GM19328 (cell line): ENCODE measurements around the gene ABCC1.
"Not testable (repeated sequence)": the region's sequence is repeated elsewhere in the genome, so short reads cannot be mapped to it uniquely, and the experiment has no call there.

ENCODE experiments used
- ATAC-seq: cut with Tn5 transposase; IDR thresholded peaks from one replicate; pipeline ENCODE4 v1.9.1; 2021; ENCODE audit warnings: mild to moderate bottlenecking, moderate library complexity; ENCODE audit not compliant: unreplicated experiment

ABCC1 gene

DNA sequence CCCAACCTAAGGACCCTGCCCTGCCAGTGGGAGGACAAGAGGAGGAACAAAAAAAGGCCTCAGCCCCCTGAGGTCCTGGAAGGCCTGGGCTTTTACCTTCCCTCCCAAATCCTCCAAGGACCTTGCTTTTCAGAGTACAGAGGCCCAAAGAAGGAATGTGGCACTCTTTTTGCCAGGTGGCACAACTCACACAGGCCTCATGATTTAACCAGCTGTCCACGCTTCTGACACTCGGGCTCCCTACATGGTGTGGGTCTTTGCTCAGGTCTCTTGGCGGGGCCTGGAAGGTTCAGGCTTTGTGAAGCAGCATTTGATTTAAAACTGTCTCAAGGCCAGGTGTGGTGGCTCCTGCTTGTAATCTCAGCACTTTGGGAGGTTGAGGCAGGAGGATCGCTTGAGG, 153.3 kb downstream of the ABCC1 start:
- no peak for ATAC-seq

DNA sequence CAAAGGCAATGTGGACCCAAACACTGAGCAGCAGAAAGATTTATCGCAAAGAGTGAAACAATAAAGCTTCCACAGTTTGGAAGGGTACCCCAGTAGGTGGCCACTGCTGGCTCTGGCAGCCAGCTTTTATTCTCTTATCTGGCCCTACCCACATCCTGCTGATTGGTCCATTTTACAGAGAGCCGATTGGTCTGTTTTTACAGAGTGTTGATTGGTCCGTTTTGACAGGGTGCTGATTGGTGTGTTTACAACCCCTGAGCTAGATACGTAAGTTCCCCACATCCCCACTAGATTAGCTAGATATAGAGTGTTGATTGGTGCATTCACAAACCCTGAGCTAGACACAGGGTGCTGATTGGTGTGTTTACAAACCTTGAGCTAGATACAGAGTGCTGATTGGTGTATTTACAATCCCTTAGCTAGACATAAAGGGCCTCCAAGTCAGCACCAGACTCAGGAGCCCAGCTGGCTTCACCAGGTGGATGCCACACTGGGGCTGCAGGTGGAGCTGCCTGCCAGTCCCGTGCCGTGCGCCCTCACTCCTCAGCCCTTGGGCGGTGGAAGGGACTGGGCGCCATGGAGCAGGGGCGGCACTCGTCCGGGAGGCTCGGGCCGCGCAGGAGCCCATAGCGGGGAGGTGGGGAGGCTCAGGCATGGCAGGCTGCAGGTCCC, 154.9 kb downstream of the ABCC1 start:
- not testable (repeated sequence) for ATAC-seq

DNA sequence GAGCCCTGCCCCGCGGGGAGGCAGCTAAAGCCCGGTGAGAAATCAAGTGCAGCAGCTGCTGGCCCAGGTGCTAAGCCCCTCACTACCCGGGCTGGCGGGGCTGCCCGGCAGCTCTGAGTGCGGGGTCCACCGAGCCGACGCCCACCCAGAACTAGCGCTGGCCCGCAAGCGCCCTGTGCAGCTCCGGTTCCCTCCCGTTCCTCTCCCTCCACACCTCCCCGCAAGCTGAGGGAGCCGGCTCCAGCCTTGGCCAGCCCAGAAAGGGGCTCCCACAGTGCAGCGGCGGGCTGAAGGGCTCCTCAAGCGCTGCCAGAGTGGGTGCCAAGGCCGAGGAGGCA, 155.4 kb downstream of the ABCC1 start:
- ATAC-seq, result not testable (repeated sequence)

DNA sequence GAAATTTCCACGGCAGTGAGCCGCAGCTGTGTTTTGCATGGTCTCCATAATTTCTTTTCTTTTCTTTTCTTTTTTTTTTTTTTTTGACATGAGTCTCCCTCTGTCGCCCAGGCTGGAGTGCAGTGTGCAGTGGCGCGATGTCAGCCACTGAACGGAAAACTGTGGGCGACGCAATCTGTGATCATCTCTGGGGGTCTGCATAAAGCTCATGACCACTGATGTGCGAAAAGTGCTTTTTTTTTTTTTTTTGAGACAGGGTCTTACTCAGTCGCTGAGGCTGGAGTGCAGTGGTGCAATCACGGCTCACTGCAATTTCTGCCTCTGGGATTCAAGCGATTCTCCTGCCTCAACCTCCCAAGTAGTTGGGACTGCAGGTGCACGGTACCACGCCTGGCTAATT, 156.2 kb downstream of the ABCC1 start:
- ATAC-seq, result no peak

DNA sequence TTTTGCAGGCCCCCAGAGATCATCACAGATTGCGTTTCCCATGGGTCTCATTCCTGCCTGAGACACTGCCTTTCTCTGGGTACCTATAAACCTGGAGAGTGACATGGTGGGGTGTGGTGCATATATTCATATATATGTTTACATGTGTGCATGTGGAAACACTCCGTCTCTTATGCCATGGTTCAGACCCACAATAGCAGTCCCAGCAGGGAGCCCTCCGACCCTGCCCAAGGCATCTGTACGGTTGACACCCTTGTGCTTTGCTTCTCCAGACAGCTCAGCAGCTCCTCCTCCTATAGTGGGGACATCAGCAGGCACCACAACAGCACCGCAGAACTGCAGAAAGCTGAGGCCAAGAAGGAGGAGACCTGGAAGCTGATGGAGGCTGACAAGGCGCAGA, 157.1 kb downstream of the ABCC1 start:
- no peak for ATAC-seq

DNA sequence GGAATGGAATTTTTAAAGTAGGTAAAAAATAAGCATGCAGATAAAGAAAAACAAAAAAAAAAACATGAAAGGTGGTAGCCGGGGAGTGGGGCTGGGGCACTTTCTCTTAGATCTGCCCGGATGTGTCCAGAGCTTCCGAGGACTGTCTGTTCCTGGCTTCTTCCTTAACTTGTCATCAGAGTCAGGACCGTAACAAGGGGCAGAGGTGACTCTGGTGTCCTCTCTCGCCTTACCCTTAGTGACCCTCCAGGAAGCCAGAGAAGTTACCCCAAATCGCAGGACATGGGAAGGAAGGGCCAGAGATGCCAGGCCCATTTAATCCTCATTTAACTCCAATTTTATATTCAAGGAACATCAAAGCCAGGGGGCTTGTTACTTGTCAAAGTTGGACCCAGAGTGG, 158.4 kb downstream of the ABCC1 start:
- ATAC-seq, result no peak

DNA sequence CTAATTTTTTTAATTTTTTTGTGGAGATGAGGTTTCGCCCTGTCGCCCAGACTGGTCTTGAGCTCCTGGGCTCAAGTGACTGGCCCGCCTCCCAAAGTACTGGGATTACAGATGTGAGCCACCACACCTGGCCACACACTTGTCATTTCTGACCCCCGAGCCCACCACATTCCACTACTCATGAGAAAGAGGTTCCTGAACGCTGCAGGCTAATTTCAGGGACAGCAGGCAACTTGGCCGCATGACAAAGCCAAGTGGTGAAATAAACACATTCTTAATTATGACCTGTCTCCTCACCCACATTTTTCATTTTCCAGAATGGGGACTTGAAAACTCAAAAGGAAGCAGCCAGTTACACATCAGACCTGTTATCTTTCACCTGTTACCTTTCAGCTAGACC, 159.3 kb downstream of the ABCC1 start:
- ATAC-seq, result no peak

DNA sequence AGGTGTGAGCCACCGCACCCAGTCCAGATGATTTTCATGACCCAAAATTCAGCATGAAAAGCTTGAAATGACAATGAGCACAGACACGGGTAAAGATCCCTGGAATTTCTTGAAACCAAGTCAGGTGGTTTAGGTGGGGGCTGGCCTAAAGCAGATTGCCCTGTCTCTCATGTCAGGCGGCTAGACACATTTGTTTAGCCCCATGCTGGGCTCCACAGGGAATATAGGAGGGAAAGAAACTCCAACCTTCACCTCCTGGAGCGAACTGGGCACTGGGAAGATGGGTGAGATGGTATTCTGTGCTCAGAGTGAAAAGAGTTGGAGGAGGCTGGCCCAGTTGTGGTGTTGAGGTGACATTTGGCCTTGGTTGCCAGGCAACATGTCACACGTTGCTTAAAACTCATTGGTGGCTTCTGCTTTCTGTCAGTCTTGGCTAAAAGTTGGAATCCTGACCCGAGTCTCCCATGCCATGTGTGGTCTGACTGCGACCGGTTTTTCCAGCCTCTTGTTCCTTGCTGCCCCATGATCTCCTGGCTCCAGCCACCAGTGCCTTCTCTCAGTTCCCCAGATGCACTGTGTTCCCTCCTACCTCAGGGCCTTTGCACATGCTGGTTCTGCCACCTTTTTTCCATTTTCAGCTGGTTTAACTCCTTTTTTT, 160.2 kb downstream of the ABCC1 start:
- no peak for ATAC-seq

DNA sequence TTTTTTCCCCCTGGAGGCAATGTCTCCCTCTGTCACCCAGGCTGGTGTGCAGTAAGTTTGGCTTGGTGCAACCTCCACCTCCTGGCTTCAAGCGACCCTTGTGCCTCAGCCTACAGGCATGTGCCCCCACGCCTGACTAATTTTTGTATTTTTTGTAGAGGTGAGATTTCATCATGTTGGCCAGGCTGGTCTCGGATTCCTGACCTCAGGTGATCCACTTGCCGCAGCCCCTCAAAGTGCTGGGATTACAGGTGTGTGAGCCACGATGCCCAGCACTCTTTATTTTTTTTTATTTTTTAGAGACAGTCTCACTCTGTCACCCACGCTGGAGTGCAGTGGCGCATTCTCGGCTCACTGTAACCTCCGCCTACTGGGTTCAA, 160.7 kb downstream of the ABCC1 start:
- ATAC-seq, result no peak

DNA sequence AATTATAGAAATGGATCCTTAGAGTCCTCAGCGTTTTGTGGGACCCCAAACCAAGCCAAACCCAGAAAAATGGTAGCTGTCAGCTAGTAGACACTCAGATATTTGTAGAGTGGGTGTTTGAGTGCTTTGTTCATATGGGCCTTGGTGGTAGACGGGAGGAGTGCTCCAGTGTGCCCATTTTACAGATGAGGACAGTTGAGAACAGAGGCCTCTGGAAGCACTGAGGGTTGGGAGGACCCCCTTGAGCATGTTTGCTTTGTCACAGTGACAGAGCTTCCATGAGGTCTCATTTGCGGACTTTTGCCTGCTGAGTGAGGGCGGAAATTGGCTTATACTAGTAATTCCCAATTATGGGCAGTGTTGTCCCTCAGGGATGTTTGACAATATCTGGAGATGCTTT, 162.2 kb downstream of the ABCC1 start:
- ATAC-seq, result no peak

DNA sequence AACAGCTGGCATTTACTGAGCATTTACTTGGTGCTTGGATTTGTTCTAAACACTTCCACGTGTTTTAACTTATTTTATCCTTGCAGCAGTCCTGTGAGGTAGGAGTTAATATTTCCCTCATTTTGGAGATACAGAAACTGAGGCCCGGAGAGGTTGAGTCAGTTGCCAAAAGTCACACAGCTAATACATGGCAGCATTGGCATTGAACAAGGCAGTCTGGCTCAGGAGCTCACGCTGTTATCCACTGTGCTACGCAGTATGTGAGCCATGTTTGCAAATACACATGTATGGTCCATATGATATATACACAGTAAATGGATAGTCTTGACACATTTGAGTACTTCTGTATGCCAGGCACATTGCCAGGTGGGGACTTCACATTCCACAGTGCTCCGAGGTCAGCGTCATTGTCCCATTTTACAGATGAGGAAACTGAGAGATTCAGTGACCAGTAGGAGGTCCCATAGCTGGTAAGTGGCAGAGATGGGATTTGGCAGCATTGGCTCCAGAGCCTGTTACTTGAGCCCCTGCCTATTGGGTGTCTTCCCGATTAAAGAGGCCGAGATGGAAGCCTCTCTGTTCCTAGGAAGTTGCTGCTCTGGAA, 163.1 kb downstream of the ABCC1 start:
- ATAC-seq, result no peak

DNA sequence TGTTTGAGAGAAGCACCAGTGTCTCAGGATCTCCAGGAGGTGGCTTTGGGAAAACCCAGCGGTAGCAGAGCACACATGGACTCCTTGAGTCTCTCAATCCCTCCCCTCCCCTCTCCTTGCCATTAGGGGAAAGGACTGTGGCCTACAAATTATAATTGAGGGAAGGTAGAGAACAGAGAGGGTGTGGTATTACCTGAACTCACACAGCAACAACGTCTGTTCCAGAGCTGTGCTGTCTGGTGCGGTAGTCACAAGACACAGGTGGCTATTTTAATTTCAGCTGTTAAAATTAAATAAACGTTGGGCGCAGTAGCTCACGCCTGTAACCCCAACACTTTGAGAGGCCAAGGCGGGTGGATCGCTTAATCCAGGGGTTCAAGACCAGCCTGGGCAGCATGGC, 163.7 kb downstream of the ABCC1 start:
- ATAC-seq, result no peak

DNA sequence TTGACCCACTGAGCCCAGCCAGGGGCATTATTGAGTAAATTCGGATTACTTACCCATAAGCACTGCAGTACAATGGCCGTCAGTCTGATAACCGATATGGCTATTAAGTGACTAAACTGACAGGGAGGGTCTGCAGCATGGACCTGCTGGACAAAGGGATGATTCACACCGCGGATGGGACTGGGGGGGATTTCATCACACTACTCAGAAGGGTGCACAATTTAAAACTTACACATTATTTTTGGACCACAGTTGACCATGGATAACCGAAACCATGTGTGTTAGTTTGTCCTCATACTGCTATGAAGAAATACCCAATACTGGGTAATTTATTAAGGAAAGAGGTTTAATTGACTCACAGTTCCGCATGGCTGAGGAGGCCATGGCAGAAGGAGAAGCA, 167.4 kb downstream of the ABCC1 start:
- ATAC-seq, result no peak

DNA sequence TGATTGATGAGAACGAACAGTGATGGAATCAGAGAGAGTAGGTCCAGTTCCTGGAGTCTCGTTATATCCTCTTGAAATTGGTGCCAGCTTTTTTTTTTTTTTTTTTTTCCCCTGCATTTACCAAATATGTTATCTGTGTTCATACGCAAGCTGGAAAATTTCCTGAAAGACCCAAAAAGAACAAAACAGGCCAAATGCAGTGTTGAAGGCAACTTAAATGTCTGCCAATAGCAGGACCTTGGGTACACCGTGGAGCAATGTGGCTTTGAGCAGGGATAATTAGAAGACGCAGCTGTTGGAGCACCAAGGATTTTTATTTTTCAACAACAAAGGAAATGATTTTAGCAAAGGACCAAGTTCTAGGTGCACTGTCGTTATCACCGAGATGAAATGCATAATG, 168.9 kb downstream of the ABCC1 start:
- no peak for ATAC-seq

DNA sequence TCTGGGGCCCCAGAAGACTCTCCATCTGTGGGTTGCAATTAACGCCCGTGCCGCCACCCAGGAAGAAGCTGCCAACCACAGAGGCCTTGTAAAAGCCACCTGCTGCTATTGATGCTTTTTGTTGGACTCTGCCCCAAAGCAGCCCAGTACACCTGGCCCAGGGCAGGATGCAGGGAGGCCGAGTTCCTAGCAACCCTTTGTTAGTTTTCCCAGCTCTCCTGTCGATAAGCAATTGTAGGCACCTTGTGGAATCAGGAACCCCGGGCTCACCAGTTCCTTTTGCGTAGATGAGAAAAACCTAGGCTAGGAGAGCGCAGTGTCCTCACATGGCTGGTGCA, 170.6 kb downstream of the ABCC1 start:
- ATAC-seq, result no peak

DNA sequence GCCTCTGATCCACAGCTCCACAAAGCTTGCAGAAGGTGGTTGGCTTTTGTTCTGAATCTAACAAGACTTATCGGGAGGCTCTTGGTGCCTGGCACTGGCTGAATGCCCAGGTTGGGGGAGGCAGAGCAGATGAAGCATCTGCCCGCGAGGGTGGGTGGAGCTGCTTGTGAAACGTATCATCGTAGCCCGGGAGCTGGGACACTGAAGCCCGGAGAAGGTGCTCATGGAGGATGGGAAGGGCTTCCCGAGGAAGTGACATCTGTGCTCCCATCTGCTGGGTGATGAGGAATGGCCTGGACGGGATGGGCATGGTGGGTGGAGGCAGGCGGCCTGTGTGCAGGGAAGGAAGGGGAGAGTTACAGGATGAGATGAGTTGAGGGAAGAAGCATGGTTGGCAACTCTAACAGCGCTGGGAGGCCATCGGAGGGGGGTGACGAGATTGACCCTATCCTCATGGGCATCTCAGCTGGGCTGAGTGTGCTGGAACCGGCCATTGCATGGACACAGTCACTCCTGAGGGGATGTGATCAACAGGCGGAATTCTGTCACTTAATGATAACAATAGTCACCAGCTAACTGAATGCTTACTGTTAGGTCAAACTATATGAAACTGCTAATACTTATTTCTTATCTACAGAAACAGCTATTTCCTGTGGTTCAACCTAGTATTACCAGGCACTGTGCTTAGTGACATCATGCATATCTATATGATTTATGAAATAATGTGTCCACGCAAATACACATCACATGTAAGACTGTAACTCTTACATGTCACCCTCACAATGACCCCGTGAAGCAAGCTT, 171.2 kb downstream of the ABCC1 start:
- ATAC-seq, result no peak

DNA sequence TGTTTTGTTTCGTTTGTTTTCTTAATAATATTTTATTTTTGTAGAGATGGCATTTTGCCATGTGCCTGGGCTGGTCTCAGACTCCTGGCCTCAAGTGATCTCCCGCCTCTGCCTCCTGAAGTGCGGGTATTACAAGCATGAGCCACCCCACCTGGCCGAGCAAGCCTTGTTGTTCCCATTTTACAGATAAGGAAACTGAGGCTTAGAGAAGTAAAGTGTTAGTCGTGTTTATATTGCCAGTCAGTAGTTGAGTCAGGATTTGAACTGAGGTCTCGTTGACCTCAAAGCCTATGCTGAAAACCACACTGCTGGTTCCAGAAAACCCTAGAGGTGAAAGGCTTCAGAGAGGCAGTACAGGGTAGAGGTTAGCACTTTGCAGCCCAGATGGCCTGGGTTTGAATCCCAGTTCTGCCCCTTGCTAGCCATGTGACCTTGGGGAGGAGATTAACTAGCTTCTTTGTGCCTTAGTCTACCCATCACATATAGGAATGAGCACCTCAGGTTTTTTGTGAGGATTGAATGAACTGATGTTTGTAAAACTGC, 171.8 kb downstream of the ABCC1 start:
- no peak for ATAC-seq

DNA sequence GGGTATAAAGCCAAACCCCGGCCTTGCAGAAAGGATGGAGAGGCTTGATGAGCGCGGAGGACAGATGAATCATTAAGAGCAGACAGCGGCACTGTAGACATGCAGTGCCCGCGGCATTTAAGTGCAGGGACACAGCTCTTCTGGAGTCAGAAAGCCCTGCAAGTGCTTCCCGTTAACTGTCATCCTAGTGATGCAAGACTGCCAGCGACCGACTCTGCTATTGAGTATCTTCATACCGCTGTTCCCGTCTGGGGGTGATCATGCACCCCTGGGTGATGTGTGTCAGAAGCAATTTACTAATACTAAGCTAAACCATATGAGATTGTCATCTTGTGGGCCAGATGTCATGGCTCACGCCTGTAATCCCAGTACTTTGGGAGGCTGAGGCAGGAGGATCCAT, 172.8 kb downstream of the ABCC1 start:
- ATAC-seq, result no peak

DNA sequence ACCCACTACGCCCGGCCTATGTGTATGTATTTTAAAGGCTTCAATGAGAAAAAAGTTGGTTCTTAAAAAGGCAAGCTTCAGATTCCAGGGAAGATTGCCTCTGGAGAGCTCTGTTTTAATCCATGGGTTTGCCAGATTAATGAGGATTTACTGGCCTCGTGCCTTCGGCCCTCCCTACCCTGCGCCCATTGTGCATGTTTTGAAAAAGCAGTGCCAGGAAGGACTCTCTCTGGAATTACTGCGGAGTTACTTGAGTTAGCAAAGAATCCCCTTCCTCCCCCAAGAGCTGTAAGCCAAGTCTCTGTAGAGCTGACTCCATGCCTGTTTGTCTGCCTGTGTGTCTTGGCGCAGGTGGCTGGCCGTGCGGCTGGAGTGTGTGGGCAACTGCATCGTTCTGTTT, 175.0 kb downstream of the ABCC1 start:
- ATAC-seq, result no peak

DNA sequence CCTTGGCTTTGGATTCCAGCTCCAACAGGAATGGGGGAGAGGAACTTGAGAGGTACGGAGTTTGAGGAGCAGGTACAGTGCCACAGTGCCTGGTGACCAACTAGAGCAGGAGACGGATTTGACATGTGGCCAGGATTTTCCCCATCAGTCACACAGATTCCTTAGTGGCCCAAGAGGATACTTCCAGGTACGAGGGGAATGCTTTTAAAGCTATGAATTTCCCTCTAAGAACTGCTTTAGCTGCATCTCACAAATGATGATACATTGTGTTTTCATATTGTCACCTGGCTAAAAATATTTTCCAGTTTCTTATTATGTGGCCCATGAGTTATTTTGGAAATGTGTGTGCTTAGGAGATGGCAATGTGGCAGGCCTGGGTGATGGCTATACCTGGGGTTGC, 175.6 kb downstream of the ABCC1 start:
- no peak for ATAC-seq

DNA sequence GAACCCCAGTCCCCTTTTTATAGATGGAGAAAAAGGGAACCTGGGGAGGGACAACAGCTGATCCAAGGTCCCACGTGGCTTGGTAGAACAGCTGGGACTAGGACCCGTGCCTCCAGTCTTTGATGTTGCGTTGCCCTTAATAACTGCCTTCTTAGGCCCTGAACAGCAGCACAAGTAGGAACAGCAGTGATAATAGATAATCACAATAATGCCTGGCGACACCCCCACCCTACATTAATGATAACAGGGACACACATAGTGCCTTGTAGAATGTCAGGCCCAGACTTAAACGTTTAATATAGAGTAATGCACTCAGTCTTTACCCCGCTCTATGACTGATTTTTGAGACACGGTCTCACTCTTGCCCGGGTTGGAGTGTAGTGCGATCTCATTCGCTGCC, 177.5 kb downstream of the ABCC1 start:
- ATAC-seq, result no peak
